Measurements from ENCODE around the gene ITGB2.

The ITGB2 gene

DNA sequence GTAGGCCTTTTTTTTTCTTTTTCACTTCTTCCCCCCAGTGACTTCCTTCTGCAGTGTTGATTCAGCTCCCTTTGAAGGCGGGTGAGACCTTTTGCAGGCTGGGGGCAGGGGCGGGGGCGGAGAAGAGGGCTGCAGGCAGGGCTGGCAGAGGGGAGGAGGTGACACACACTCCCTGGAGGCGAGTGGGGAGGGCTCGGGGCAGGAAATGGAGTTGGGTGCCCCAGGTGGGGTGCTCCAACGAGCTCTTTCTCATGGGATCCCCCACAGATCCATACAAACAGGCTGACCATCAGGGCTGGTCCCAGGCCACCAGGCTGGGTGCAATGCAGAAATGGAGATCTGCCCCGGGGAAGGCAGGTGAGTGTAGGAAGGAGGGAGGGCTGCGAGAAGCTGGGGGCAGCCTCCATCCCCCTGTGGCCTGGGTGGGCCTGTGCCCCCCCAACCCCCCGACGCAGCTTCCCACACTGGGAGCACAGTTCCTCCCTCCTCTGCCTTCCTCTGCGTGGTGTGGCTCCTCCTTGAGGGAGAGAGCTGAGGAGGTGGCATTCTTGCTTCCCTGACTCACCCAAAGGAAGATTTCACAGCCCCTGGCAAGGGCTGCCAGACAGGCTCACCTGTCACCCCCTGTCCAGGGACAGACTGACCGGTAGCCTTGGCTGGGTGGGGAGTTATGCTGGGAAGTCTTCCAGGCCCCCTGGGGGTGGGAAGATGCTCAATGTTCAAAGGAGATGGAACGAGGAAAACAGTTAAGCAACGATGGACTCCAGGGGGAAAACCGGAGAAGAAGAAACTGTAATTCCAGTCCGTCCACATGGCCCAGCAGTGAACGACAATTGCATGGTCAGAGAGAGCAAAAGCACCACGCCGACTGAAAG lies 7.1 kb upstream of the ITGB2 start:
- no peaks in the 10 kb centered on the region for H3K36me3 ChIP-seq (replicated peaks in 1 of 2; ENCODE audit: control insufficient read depth in 2 of 2, insufficient read depth in 2 of 2, low read length in 2 of 2)
- peak overlapping the region; percentile 97 for H3K4ac ChIP-seq (ENCODE audit: low read length)
- no peak overlapping the region for H4K91ac ChIP-seq (ENCODE audit: low read depth, low read length, poor library complexity)
- no CpG with 5 or more reads among the region's 19 CpGs for WGBS, 2 donors (ENCODE audit: extremely low coverage in 2 of 2, insufficient read length in 2 of 2, insufficient replicate concordance in 1 of 2)
- no peak for DNase-seq (ENCODE audit: low spot score)
- no peak overlapping the region for H4K8ac ChIP-seq (ENCODE audit: low read depth, low read length)
- peak overlapping the region; percentile 86 for H2AK5ac ChIP-seq (ENCODE audit: low read depth, low read length)
- H2BK15ac ChIP-seq (ENCODE audit: low read length), result peak overlapping the region; percentile 83
- H3K27me3 ChIP-seq (ENCODE audit: control insufficient read depth in 3 of 3, insufficient read depth in 3 of 3, low read depth in 1 of 3, low read length in 3 of 3), result peaks cover 42 to 91% (median 66%) of the 10 kb centered on the region in 3 experiments
- H2AFZ ChIP-seq (ENCODE audit: low read length), result peak overlapping the region; percentile 79
- H3K18ac ChIP-seq (ENCODE audit: low read length), result peak overlapping the region; percentile 78
- peak overlapping the region; percentile 60 for H3K9ac ChIP-seq (ENCODE audit: low read depth, low read length, poor library complexity)
- peaks cover 16 to 28% of the 10 kb centered on the region in 2 donors for H3K4me1 ChIP-seq (ENCODE audit: control insufficient read depth in 2 of 2, insufficient read depth in 1 of 2, low read depth in 1 of 2, low read length in 2 of 2)
- no peak overlapping the region for H2BK120ac ChIP-seq (ENCODE audit: low read depth, low read length)
- peak overlapping the region; percentile 75 for H2BK5ac ChIP-seq (ENCODE audit: low read length)
- no peaks in the 10 kb centered on the region for H3K79me1 ChIP-seq (ENCODE audit: low read depth, low read length)
- H3K4me3 ChIP-seq (ENCODE audit: low read length in 2 of 2), result no peak overlapping the region
- H2BK12ac ChIP-seq (ENCODE audit: low read length), result peak overlapping the region; percentile 46
- peak overlapping the region; percentile 75 for H3K14ac ChIP-seq (ENCODE audit: low read length)
- no peak overlapping the region for H3K23ac ChIP-seq (ENCODE audit: low read depth, low read length, poor library complexity)
- no peak overlapping the region for H3K27ac ChIP-seq (replicated peaks; ENCODE audit: low read length)
- peak overlapping the region; percentile 32 for H3K4me2 ChIP-seq (ENCODE audit: insufficient read depth, low read length, poor library complexity, severe bottlenecking)
- H3K9me3 ChIP-seq (replicated peaks in 1 of 2; ENCODE audit: control insufficient read depth in 2 of 2, insufficient read depth in 1 of 2, low read depth in 1 of 2, low read length in 2 of 2), result peaks cover 3 to 9% of the 10 kb centered on the region in 2 donors

DNA sequence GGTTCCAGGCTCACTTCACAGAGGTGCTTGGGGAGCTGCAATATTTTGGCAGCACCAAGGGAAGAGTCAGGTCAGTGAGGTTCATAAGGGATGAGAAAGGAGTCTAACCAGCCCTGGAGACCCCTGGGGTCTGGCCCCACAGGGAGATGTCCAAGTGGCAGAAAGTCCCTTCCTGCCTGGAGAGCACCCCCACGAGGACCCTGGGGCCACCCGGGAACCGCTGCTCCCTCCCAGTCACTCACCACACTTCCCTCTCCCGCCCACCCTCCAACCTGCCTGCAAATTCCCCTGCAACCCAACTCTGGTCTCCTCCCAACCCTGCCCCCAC lies 6.5 kb upstream of the ITGB2 start:
- H3K79me1 ChIP-seq (ENCODE audit: low read depth, low read length), result no peaks in the 10 kb centered on the region
- peaks cover 38 to 90% (median 60%) of the 10 kb centered on the region in 3 experiments for H3K27me3 ChIP-seq (ENCODE audit: control insufficient read depth in 3 of 3, insufficient read depth in 3 of 3, low read depth in 1 of 3, low read length in 3 of 3)
- H3K14ac ChIP-seq (ENCODE audit: low read length), result peak overlapping the region; percentile 4
- peak overlapping the region; percentile 67 for H2BK15ac ChIP-seq (ENCODE audit: low read length)
- H3K4me1 ChIP-seq (ENCODE audit: control insufficient read depth in 2 of 2, insufficient read depth in 1 of 2, low read depth in 1 of 2, low read length in 2 of 2), result peaks cover 16 to 28% of the 10 kb centered on the region in 2 donors
- H3K18ac ChIP-seq (ENCODE audit: low read length), result peak overlapping the region; percentile 80
- DNase-seq (ENCODE audit: low spot score), result no peak
- H3K36me3 ChIP-seq (replicated peaks in 1 of 2; ENCODE audit: control insufficient read depth in 2 of 2, insufficient read depth in 2 of 2, low read length in 2 of 2), result no peaks in the 10 kb centered on the region
- no peak overlapping the region for H2BK5ac ChIP-seq (ENCODE audit: low read length)
- H3K9me3 ChIP-seq (replicated peaks in 1 of 2; ENCODE audit: control insufficient read depth in 2 of 2, insufficient read depth in 1 of 2, low read depth in 1 of 2, low read length in 2 of 2), result peaks cover 3 to 10% of the 10 kb centered on the region in 2 donors
- no peak overlapping the region for H3K23ac ChIP-seq (ENCODE audit: low read depth, low read length, poor library complexity)
- no CpG with 5 or more reads among the region's 4 CpGs for WGBS, 2 donors (ENCODE audit: extremely low coverage in 2 of 2, insufficient read length in 2 of 2, insufficient replicate concordance in 1 of 2)
- no peak overlapping the region for H2BK120ac ChIP-seq (ENCODE audit: low read depth, low read length)
- H4K8ac ChIP-seq (ENCODE audit: low read depth, low read length), result peak overlapping the region; percentile 48
- H3K4me3 ChIP-seq (ENCODE audit: low read length in 2 of 2), result no peak overlapping the region
- peak overlapping the region; percentile 79 for H2AK5ac ChIP-seq (ENCODE audit: low read depth, low read length)
- no peak overlapping the region for H4K91ac ChIP-seq (ENCODE audit: low read depth, low read length, poor library complexity)
- H2BK12ac ChIP-seq (ENCODE audit: low read length), result peak overlapping the region; percentile 46
- H2AFZ ChIP-seq (ENCODE audit: low read length), result peak overlapping the region; percentile 79
- H3K9ac ChIP-seq (ENCODE audit: low read depth, low read length, poor library complexity), result peak overlapping the region; percentile 44
- no peak overlapping the region for H3K4ac ChIP-seq (ENCODE audit: low read length)
- no peak overlapping the region for H3K27ac ChIP-seq (replicated peaks; ENCODE audit: low read length)
- H3K4me2 ChIP-seq (ENCODE audit: insufficient read depth, low read length, poor library complexity, severe bottlenecking), result peak overlapping the region; percentile 32

DNA sequence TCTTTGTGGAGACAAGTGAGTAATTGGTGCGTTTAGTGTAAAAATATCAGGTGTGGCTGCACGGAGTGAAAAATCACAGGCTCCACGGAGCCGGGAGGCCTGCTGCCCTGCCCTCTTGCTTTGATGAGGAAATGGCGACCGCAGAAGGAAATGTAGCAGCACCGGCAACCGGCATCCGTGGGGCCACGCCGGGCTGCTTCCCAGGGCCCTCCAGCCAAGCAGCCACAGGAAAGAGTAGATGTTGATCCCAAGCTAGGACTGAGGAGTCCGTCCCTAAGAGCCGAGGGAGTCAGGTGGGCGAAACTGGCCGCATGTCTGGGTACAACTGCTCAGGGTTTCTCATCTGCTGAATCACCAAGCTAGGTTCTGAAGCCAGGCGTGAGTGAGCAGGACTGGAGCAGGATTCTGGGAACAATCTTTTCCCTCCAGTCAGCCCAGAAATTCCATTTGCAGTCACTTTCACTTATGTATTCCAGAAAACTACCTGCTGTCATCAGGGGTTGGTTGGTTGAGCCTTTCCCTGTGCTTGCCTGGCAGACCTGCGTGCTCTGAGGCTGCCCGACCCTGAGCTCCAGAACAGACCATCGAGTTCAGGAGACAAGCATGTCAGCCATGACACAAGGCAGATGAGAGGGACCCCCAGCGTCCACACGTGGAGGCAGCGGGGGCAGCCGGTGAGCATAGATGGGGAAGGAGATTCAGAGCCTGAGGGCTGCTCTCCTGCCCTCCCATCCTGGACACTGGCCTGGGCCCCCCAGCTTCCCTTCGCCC lies 5.8 kb upstream of the ITGB2 start:
- Histone ChIP-seq H3K9me3 (replicated peaks in 1 of 2; ENCODE audit: control insufficient read depth in 2 of 2, insufficient read depth in 1 of 2, low read depth in 1 of 2, low read length in 2 of 2) (peaks cover 3 to 10% of the 10 kb centered on the region in 2 donors), H2BK15ac (ENCODE audit: low read length) (peak overlapping the region; percentile 67), H3K4ac (ENCODE audit: low read length) (no peak overlapping the region), H3K4me1 (ENCODE audit: control insufficient read depth in 2 of 2, insufficient read depth in 1 of 2, low read depth in 1 of 2, low read length in 2 of 2) (peaks cover 16 to 25% of the 10 kb centered on the region in 2 donors), H2AFZ (ENCODE audit: low read length) (no peak overlapping the region), H3K18ac (ENCODE audit: low read length) (peak overlapping the region; percentile 61), H3K79me1 (ENCODE audit: low read depth, low read length) (no peaks in the 10 kb centered on the region), H3K4me2 (ENCODE audit: insufficient read depth, low read length, poor library complexity, severe bottlenecking) (no peak overlapping the region), H3K4me3 (ENCODE audit: low read length in 2 of 2) (no peak overlapping the region), H3K27ac (replicated peaks; ENCODE audit: low read length) (no peak overlapping the region), H3K36me3 (replicated peaks in 1 of 2; ENCODE audit: control insufficient read depth in 2 of 2, insufficient read depth in 2 of 2, low read length in 2 of 2) (no peaks in the 10 kb centered on the region), H4K8ac (ENCODE audit: low read depth, low read length) (no peak overlapping the region), H2AK5ac (ENCODE audit: low read depth, low read length) (peak overlapping the region; percentile 79), H2BK12ac (ENCODE audit: low read length) (peak overlapping the region; percentile 46), H3K27me3 (ENCODE audit: control insufficient read depth in 3 of 3, insufficient read depth in 3 of 3, low read depth in 1 of 3, low read length in 3 of 3) (peaks cover 31 to 89% (median 57%) of the 10 kb centered on the region in 3 experiments), H2BK120ac (ENCODE audit: low read depth, low read length) (no peak overlapping the region), H4K91ac (ENCODE audit: low read depth, low read length, poor library complexity) (no peak overlapping the region), H3K9ac (ENCODE audit: low read depth, low read length, poor library complexity) (peak overlapping the region; percentile 21), H3K23ac (ENCODE audit: low read depth, low read length, poor library complexity) (peak overlapping the region; percentile 68), H3K14ac (ENCODE audit: low read length) (peak overlapping the region; percentile 4), H2BK5ac (ENCODE audit: low read length) (peak overlapping the region; percentile 24)
- no CpG with 5 or more reads among the region's 24 CpGs for WGBS, 2 donors (ENCODE audit: extremely low coverage in 2 of 2, insufficient read length in 2 of 2, insufficient replicate concordance in 1 of 2)
- DNase-seq (ENCODE audit: low spot score), result no peak

DNA sequence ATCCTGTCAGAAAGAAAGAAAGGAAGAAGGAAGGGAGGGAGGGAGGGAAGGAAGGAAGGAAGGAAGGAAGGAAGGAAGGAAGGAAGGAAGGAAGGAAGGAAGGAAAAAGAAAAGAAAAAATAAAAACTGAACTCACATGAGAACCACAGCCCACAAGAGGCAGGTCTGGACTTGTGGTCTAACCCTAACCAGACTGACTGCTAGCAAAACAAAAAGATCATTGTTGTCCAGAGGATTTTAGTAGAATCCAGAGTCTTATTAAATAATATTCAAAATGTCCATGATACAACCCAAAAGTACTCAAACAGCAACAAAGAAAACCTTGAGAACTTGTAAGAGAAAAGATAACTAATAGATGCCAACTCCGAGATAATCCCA lies 4.7 kb upstream of the ITGB2 start:
- H3K9me3 ChIP-seq (replicated peaks in 1 of 2; ENCODE audit: control insufficient read depth in 2 of 2, insufficient read depth in 1 of 2, low read depth in 1 of 2, low read length in 2 of 2), result peaks cover 3 to 10% of the 10 kb centered on the region in 2 donors
- H3K36me3 ChIP-seq (replicated peaks in 1 of 2; ENCODE audit: control insufficient read depth in 2 of 2, insufficient read depth in 2 of 2, low read length in 2 of 2), result no peaks in the 10 kb centered on the region
- H3K4me2 ChIP-seq (ENCODE audit: insufficient read depth, low read length, poor library complexity, severe bottlenecking), result no peak overlapping the region
- no peak overlapping the region for H2AK5ac ChIP-seq (ENCODE audit: low read depth, low read length)
- H3K9ac ChIP-seq (ENCODE audit: low read depth, low read length, poor library complexity), result no peak overlapping the region
- H2BK5ac ChIP-seq (ENCODE audit: low read length), result no peak overlapping the region
- no peak overlapping the region for H2BK12ac ChIP-seq (ENCODE audit: low read length)
- H3K79me1 ChIP-seq (ENCODE audit: low read depth, low read length), result no peaks in the 10 kb centered on the region
- no peak for DNase-seq (ENCODE audit: low spot score)
- peaks cover 16 to 17% of the 10 kb centered on the region in 2 donors for H3K4me1 ChIP-seq (ENCODE audit: control insufficient read depth in 2 of 2, insufficient read depth in 1 of 2, low read depth in 1 of 2, low read length in 2 of 2)
- no peak overlapping the region for H3K4me3 ChIP-seq (ENCODE audit: low read length in 2 of 2)
- no peak overlapping the region for H2BK120ac ChIP-seq (ENCODE audit: low read depth, low read length)
- no peak overlapping the region for H2AFZ ChIP-seq (ENCODE audit: low read length)
- no peak overlapping the region for H4K91ac ChIP-seq (ENCODE audit: low read depth, low read length, poor library complexity)
- H3K23ac ChIP-seq (ENCODE audit: low read depth, low read length, poor library complexity), result no peak overlapping the region
- no peak overlapping the region for H3K27ac ChIP-seq (replicated peaks; ENCODE audit: low read length)
- H3K27me3 ChIP-seq (ENCODE audit: control insufficient read depth in 3 of 3, insufficient read depth in 3 of 3, low read depth in 1 of 3, low read length in 3 of 3), result peaks cover 33 to 88% (median 56%) of the 10 kb centered on the region in 3 experiments
- no peak overlapping the region for H3K14ac ChIP-seq (ENCODE audit: low read length)
- no peak overlapping the region for H4K8ac ChIP-seq (ENCODE audit: low read depth, low read length)
- no peak overlapping the region for H3K4ac ChIP-seq (ENCODE audit: low read length)
- no peak overlapping the region for H2BK15ac ChIP-seq (ENCODE audit: low read length)
- H3K18ac ChIP-seq (ENCODE audit: low read length), result no peak overlapping the region
- WGBS, 2 donors (ENCODE audit: extremely low coverage in 2 of 2, insufficient read length in 2 of 2, insufficient replicate concordance in 1 of 2), result no CpG with 5 or more reads among the region's 1 CpG
